ENCODE results near the gene ARMC2.

GRCh38 chr6:108803982-108804490, 44.2 kb upstream of the ARMC2 start:
- TF ChIP-seq CTCF (IDR thresholded peaks at IDR 0.05) (no peak), POLR2A (IDR thresholded peaks at IDR 0.05) (no peak), POLR2AphosphoS5 (IDR thresholded peaks at IDR 0.05; ENCODE audit: insufficient read depth in 1 of 2, low read depth in 1 of 2) (no peak)
